NCI-H69 (cell line): ENCODE measurements around the gene RAI14.

ENCODE experiments used
- DNase-seq: peaks from one replicate; lab custom pipeline; 2025; lab: John Stamatoyannopoulos, UW

The RAI14 gene

GRCh38 chr5:34656001-34656699 lies at the start of gene RAI14:
TSS of gene RAI14 (plus strand) at chr5:34656328. CDS start at chr5:34686920, 30,592 bp downstream.
- peak; percentile 96 for DNase-seq

- no peak for DNase-seq
These were observed 47.8 kb upstream of the RAI14 start for GRCh38 chr5:34608368-34608767.

GRCh38 chr5:34608859-34609648 lies 47.1 kb upstream of the RAI14 start:
- peak; percentile 75 for DNase-seq

- DNase-seq, result peak; percentile 35
These were observed 46.1 kb upstream of the RAI14 start for GRCh38 chr5:34609951-34610441.

- DNase-seq, result no peak
These were observed 45.6 kb upstream of the RAI14 start for GRCh38 chr5:34610546-34610945.

- DNase-seq, result no peak
These were observed 44.4 kb upstream of the RAI14 start for GRCh38 chr5:34611464-34612415.

- peak; percentile 34 for DNase-seq
These were observed 39.5 kb upstream of the RAI14 start for GRCh38 chr5:34616651-34617050.

- DNase-seq, result no peak
These were observed 37.6 kb upstream of the RAI14 start for GRCh38 chr5:34618371-34619065.

- peak; percentile 37 for DNase-seq
These were observed 35.9 kb upstream of the RAI14 start for GRCh38 chr5:34620185-34620584.

- DNase-seq, result no peak
These were observed 34.6 kb upstream of the RAI14 start for GRCh38 chr5:34621277-34622097.

- DNase-seq, result no peak
These were observed 34.1 kb upstream of the RAI14 start for GRCh38 chr5:34622098-34622400.

GRCh38 chr5:34624691-34625090 lies 31.4 kb upstream of the RAI14 start:
- DNase-seq, result no peak

GRCh38 chr5:34625246-34625645 lies 30.9 kb upstream of the RAI14 start:
- DNase-seq, result no peak

GRCh38 chr5:34626036-34626435 lies 30.1 kb upstream of the RAI14 start:
- peak; percentile 44 for DNase-seq

- no peak for DNase-seq
These were observed 29.4 kb upstream of the RAI14 start for GRCh38 chr5:34626751-34627150.

- no peak for DNase-seq
These were observed 28.3 kb upstream of the RAI14 start for GRCh38 chr5:34627794-34628193.

GRCh38 chr5:34628373-34628772 lies 27.8 kb upstream of the RAI14 start:
- DNase-seq, result no peak

- DNase-seq, result no peak
These were observed 25.5 kb upstream of the RAI14 start for GRCh38 chr5:34630596-34630995.

GRCh38 chr5:34632807-34633422 lies 23.2 kb upstream of the RAI14 start:
- no peak for DNase-seq
